ENCODE measurements around the gene SLAMF8. TPM values are rescaled to one million over a fixed set of nuclear protein-coding genes. Genes with fewer than 3 reads are reported as not detected.

SLAMF8 gene
- polyA plus RNA-seq, 1 donor from 2014 or later: not detected

GRCh38 chr1:159866066-159866465 is 39.4 kb downstream of the SLAMF8 start:
- H3K27me3 ChIP-seq (ENCODE audit: insufficient read depth, low read depth, low read length): peaks cover 8% of the 10 kb centered on the region

GRCh38 chr1:159866905-159867663 is 40.4 kb downstream of the SLAMF8 start:
- Histone ChIP-seq H3K9ac (ENCODE audit: low read length) (no peak overlapping the region), H3K9me3 (ENCODE audit: low read length) (no peaks in the 10 kb centered on the region), H3K36me3 (ENCODE audit: insufficient read depth, low read length) (no peaks in the 10 kb centered on the region), H3F3A (ENCODE audit: insufficient read depth, low read length, poor library complexity, severe bottlenecking) (no peaks in the 10 kb centered on the region), H3K9me2 (ENCODE audit: insufficient read depth, low read length) (no peaks in the 10 kb centered on the region), H3K27ac (ENCODE audit: low read length) (no peak overlapping the region), H2AFZ (ENCODE audit: low read depth, low read length) (no peak overlapping the region), H3K4me3 (ENCODE audit: low read length) (no peak overlapping the region), H4K20me1 (ENCODE audit: insufficient read depth) (no peaks in the 10 kb centered on the region), H3K27me3 (ENCODE audit: insufficient read depth, low read depth, low read length) (peaks cover 1% of the 10 kb centered on the region), H3K79me2 (replicated peaks; ENCODE audit: insufficient read depth, low read length) (no peaks in the 10 kb centered on the region), H3K4me2 (ENCODE audit: low read length) (no peak overlapping the region)
- TF ChIP-seq TAF1 (IDR thresholded peaks at IDR 0.05; ENCODE audit: low read depth): no peak
- TF ChIP-seq EZH2 (IDR thresholded peaks at IDR 0.05; ENCODE audit: borderline replicate concordance, insufficient read depth, low read length, poor library complexity, severe bottlenecking): no peak
- no peak for TF ChIP-seq EP300 (conservative IDR thresholded peaks at IDR 0.05; ENCODE audit: poor library complexity, severe bottlenecking)
- TF ChIP-seq MXI1 (conservative IDR thresholded peaks at IDR 0.05; ENCODE audit: poor library complexity, severe bottlenecking): no peak
- TF ChIP-seq, protein P1, sequence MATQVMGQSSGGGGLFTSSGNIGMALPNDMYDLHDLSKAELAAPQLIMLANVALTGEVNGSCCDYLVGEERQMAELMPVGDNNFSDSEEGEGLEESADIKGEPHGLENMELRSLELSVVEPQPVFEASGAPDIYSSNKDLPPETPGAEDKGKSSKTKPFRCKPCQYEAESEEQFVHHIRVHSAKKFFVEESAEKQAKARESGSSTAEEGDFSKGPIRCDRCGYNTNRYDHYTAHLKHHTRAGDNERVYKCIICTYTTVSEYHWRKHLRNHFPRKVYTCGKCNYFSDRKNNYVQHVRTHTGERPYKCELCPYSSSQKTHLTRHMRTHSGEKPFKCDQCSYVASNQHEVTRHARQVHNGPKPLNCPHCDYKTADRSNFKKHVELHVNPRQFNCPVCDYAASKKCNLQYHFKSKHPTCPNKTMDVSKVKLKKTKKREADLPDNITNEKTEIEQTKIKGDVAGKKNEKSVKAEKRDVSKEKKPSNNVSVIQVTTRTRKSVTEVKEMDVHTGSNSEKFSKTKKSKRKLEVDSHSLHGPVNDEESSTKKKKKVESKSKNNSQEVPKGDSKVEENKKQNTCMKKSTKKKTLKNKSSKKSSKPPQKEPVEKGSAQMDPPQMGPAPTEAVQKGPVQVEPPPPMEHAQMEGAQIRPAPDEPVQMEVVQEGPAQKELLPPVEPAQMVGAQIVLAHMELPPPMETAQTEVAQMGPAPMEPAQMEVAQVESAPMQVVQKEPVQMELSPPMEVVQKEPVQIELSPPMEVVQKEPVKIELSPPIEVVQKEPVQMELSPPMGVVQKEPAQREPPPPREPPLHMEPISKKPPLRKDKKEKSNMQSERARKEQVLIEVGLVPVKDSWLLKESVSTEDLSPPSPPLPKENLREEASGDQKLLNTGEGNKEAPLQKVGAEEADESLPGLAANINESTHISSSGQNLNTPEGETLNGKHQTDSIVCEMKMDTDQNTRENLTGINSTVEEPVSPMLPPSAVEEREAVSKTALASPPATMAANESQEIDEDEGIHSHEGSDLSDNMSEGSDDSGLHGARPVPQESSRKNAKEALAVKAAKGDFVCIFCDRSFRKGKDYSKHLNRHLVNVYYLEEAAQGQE (IDR thresholded peaks at IDR 0.05; ENCODE audit: borderline replicate concordance): no peak

More at GRCh38 chr1:159866066-159866465, 39.4 kb downstream of the SLAMF8 start:
- Histone ChIP-seq H4K20me1 (ENCODE audit: insufficient read depth) (no peaks in the 10 kb centered on the region), H3K4me2 (ENCODE audit: low read length) (no peak overlapping the region), H3K4me3 (ENCODE audit: low read length) (no peak overlapping the region), H3K27ac (ENCODE audit: low read length) (no peak overlapping the region), H3K9ac (ENCODE audit: low read length) (no peak overlapping the region), H3K9me2 (ENCODE audit: insufficient read depth, low read length) (no peaks in the 10 kb centered on the region), H2AFZ (ENCODE audit: low read depth, low read length) (no peak overlapping the region), H3K36me3 (ENCODE audit: insufficient read depth, low read length) (no peaks in the 10 kb centered on the region), H3K9me3 (ENCODE audit: low read length) (no peaks in the 10 kb centered on the region), H3F3A (ENCODE audit: insufficient read depth, low read length, poor library complexity, severe bottlenecking) (no peaks in the 10 kb centered on the region), H3K79me2 (replicated peaks; ENCODE audit: insufficient read depth, low read length) (no peaks in the 10 kb centered on the region)
- TF ChIP-seq CTCF (IDR thresholded peaks at IDR 0.05; ENCODE audit: poor library complexity, severe bottlenecking): no peak
- TF ChIP-seq, protein P1 (IDR thresholded peaks at IDR 0.05; ENCODE audit: borderline replicate concordance): no peak
- TF ChIP-seq RAD21 (conservative IDR thresholded peaks at IDR 0.05): no peak
- TF ChIP-seq SMC3 (conservative IDR thresholded peaks at IDR 0.05; ENCODE audit: poor library complexity): no peak
- TF ChIP-seq POLR2AphosphoS5 (IDR thresholded peaks at IDR 0.05): no peak
- no peak for TF ChIP-seq TAF1 (IDR thresholded peaks at IDR 0.05; ENCODE audit: low read depth)
- no peak for TF ChIP-seq EP300 (conservative IDR thresholded peaks at IDR 0.05; ENCODE audit: poor library complexity, severe bottlenecking)

Measured in neural cell (in vitro differentiated cells).